DMS114 treated with DMSO at 0.1 percent for 48 hours (cell line): ENCODE measurements around the gene CD320.

Source experiments
- DNase-seq: peaks from one replicate; lab custom pipeline; 2025; ENCODE audit not compliant: unreplicated experiment; lab: John Stamatoyannopoulos, UW

CD320 gene

DNA sequence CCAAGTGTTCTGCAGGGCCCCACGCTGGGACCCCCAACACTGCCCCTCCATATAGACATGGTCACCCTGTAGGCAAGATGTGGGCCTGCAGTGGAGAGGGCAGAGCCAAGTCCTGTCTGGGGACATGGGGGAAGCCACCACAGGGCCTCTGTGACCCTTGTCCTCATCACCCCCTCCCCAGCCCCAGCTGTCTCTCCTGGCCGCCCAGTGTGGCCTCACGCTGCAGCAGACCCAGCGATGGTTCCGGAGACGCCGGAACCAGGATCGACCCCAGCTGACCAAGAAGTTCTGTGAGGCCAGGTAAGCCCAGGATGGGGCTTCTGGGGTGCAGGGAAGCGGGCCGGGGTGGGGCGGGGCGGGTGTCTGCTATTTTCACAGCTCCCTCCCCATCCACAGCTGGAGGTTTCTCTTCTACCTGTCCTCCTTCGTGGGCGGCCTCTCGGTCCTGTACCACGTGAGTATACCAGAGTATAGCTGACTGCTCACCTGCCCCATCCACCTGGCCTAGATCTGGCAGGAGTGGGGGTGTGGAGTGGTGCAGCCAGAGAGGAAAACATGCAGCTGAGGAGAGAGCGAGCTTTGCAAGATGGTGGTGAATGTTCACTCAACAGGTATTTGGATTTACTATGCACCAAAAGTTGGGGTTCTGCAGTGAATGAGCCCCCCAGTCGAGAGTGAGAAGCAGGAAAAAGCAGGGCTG lies 52.6 kb downstream of the CD320 start:
- no peak for DNase-seq

GRCh38 chr19:8254286-8255001 lies 53.7 kb downstream of the CD320 start:
- DNase-seq, result no peak

GRCh38 chr19:8253678-8254077 lies 54.5 kb downstream of the CD320 start:
- no peak for DNase-seq

DNA sequence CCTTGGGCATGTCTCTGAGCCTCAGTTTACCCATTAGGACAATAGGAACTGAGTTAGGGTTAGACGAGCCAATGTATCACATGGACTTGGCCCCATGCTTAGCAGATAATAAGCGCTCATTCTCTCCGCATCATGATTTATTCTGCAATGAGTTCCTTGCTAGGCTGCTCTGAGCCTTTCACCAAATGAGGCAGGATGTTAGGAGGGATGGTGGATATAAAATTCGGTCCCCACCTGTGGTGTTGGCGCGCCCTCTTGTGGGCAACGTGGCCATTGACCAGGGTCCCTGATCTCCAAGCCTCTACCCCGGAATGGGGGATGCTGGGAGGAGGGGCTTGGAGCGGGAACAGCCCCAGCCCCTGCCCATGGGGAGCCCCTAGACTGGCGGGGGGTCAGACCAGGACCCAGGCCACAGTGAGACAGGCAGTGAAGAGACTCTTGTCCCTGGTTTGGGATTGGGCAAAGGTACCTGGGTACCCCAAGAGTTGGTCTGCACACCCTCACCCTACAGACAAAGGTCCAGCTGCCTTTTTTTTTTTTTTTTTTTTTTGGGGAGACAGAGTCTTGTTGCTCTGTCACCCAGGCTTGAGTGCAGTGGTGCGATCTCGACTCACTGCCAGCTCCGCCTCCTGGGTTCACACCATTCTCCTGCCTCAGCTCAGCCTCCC lies 55.1 kb downstream of the CD320 start:
- DNase-seq, result peak; percentile 36
